ENCODE results near the gene HPCAL4. TPM values are rescaled to one million over a fixed set of nuclear protein-coding genes. Genes with fewer than 3 reads are reported as not detected.

Gene HPCAL4
- total RNA-seq, 1 donor from 2014 or later, result 0.88 TPM

DNA sequence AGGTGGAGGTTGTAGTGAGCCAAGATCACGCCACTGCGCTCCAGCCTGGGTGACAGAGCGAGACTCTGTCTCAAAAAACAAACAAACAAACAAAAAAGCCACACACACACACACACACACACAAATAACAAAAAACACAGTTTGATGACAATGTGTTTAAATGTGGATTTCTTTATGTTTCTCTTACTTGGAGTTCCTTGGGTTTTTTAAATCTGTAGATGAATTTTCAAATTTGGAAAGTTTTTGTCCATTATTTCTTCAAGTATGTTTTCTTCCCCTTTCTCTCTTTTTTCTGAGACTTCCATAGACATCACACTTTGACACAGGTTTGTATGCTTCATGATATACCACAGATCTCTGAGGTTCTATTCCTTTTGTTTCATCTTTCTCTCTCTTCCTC lies 35.4 kb upstream of the HPCAL4 start:
- no peak for DNase-seq
- H3K27me3 ChIP-seq (ENCODE audit: low read depth), result peaks cover 75% of the 10 kb centered on the region
- no peaks in the 10 kb centered on the region for H3K9me3 ChIP-seq (replicated peaks)
- no peaks in the 10 kb centered on the region for H3K36me3 ChIP-seq
- H3K4me3 ChIP-seq, result no peak overlapping the region
- TF ChIP-seq, protein P1, sequence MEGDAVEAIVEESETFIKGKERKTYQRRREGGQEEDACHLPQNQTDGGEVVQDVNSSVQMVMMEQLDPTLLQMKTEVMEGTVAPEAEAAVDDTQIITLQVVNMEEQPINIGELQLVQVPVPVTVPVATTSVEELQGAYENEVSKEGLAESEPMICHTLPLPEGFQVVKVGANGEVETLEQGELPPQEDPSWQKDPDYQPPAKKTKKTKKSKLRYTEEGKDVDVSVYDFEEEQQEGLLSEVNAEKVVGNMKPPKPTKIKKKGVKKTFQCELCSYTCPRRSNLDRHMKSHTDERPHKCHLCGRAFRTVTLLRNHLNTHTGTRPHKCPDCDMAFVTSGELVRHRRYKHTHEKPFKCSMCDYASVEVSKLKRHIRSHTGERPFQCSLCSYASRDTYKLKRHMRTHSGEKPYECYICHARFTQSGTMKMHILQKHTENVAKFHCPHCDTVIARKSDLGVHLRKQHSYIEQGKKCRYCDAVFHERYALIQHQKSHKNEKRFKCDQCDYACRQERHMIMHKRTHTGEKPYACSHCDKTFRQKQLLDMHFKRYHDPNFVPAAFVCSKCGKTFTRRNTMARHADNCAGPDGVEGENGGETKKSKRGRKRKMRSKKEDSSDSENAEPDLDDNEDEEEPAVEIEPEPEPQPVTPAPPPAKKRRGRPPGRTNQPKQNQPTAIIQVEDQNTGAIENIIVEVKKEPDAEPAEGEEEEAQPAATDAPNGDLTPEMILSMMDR (IDR thresholded peaks at IDR 0.05; ENCODE audit: borderline replicate concordance), result no peak
- no peaks in the 10 kb centered on the region for H3K4me1 ChIP-seq
- no peak overlapping the region for H3K27ac ChIP-seq (replicated peaks)
- intact Hi-C loops (cut with micrococcal nuclease), result no loop called here

DNA sequence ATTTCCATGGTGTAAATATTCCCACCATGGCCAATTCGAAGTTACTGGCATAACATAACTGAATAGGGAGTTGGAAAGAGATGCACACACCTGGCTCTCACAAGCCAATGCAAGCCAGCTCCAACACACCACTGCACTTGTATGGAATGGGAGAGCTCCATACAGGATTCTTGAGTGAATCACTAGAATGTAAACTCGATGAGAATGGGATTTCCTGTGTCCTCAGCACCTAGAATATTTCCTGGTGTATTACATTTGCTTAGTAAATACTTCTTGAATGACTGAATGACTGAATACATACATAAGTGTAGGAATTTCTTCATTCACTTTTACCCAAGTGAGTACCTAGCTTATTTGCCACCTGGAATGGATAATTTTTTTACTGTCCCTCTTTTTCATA lies 31.3 kb upstream of the HPCAL4 start:
- no peaks in the 10 kb centered on the region for H3K9me3 ChIP-seq (replicated peaks)
- no peak overlapping the region for H3K27ac ChIP-seq (replicated peaks)
- TF ChIP-seq, protein P1 (IDR thresholded peaks at IDR 0.05; ENCODE audit: borderline replicate concordance), result no peak
- no peaks in the 10 kb centered on the region for H3K36me3 ChIP-seq
- H3K4me3 ChIP-seq, result no peak overlapping the region
- peaks cover 45% of the 10 kb centered on the region for H3K27me3 ChIP-seq (ENCODE audit: low read depth)
- intact Hi-C loops (cut with micrococcal nuclease), result loop anchor here (5.0 kb wide), 1 partner anchor 115 kb away; no protein-coding TSS in a partner anchor
- peaks cover 4% of the 10 kb centered on the region for H3K4me1 ChIP-seq
- no peak for DNase-seq

DNA sequence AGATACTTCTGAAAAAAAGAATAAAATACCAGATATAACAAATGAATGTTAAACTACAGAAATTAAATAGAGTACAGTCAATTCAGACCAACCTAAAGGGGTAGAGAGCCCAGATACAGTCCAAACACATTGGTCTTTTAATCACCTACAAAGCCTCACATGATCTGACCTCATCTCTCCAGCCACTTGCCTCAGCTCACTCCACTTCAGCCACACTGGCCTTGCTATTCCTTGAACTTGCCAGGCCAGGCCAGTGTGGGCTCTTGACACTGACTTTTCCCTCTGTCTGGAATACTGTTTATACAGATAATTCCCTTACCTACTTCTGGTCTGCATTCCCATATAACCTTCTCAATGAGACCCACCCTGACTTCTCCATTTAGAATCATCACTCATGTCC lies 30.4 kb upstream of the HPCAL4 start:
- Histone ChIP-seq H3K36me3 (no peaks in the 10 kb centered on the region), H3K9me3 (replicated peaks) (no peaks in the 10 kb centered on the region), H3K4me1 (peaks cover 4% of the 10 kb centered on the region), H3K27me3 (ENCODE audit: low read depth) (peaks cover 45% of the 10 kb centered on the region), H3K27ac (replicated peaks) (no peak overlapping the region), H3K4me3 (no peak overlapping the region)
- intact Hi-C loops (cut with micrococcal nuclease), result loop anchor here (5.0 kb wide), 1 partner anchor 114 kb away; no protein-coding TSS in a partner anchor
- no peak for DNase-seq
- TF ChIP-seq, protein P1 (IDR thresholded peaks at IDR 0.05; ENCODE audit: borderline replicate concordance), result no peak

DNA sequence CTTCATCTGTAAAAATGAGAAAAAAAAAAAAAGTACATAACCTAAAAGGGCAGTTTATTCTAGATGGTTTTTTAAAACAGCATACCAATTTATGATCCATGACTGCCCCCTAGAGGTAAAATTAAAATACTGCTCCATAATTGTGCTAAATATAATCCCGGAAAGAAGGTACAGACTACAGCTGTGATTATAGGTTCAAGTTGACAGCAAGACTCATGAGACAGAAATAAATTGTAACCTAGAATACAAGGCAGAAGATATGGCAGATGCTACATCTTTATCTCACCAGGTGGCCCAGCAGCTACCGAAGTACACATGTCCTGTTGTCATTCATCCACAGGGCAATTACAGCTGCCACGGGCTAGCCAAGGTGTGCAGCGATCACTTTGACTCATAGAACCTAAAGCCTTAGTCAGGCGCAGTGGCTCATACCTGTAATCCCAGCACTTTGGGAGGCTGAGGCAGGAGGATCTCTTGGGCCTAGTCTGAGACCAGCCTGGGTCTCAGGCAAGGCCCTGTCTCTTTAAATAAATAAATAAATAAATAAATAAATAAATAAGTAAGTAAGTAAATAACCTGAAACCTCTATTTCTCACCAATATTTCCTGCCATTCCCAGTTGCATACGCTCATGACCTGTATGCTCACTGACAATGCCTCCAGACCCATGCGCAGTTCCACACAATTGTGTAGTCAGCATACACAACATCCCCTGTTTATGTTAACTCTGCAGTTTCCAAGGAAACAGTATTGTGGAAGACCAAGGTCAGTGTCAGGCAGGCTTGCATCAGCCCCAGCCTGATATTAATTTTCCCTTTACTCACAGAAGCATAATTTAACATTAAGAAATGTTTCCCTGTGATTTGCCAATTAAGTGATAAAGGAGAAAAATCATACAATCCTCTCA lies 29.1 kb upstream of the HPCAL4 start:
- no peak overlapping the region for H3K27ac ChIP-seq (replicated peaks)
- H3K27me3 ChIP-seq (ENCODE audit: low read depth), result peaks cover 45% of the 10 kb centered on the region
- TF ChIP-seq, protein P1 (IDR thresholded peaks at IDR 0.05; ENCODE audit: borderline replicate concordance), result peak; percentile 80
- no peak for DNase-seq
- H3K36me3 ChIP-seq, result no peaks in the 10 kb centered on the region
- peaks cover 4% of the 10 kb centered on the region for H3K4me1 ChIP-seq
- intact Hi-C loops (cut with micrococcal nuclease), result loop anchor here (5.0 kb wide), 1 partner anchor 113 kb away; no protein-coding TSS in a partner anchor
- no peak overlapping the region for H3K4me3 ChIP-seq
- H3K9me3 ChIP-seq (replicated peaks), result no peaks in the 10 kb centered on the region

DNA sequence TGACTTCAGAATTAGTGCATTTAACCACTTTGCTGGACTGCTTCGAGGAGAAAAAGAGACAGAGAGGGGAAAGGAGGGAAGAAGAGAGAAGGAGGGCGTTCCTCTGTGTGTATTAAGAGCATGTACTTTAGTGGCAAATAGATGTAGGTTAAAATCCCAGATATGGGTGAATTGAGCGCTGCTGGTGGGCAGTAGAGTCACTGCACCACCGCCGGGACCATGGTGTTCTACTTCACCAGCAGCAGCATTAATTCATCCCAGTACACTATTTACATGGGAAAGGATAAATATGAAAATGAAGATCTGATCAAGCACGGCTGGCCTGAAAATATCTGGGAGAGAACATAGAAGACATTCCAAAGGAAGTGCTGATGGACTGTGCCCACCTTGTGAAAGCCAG lies 26.6 kb upstream of the HPCAL4 start:
- Histone ChIP-seq H3K27me3 (ENCODE audit: low read depth) (peaks cover 45% of the 10 kb centered on the region), H3K4me3 (no peak overlapping the region), H3K4me1 (peaks cover 4% of the 10 kb centered on the region), H3K27ac (replicated peaks) (no peak overlapping the region), H3K9me3 (replicated peaks) (no peaks in the 10 kb centered on the region), H3K36me3 (no peaks in the 10 kb centered on the region)
- no peak for DNase-seq
- TF ChIP-seq, protein P1 (IDR thresholded peaks at IDR 0.05; ENCODE audit: borderline replicate concordance), result no peak
- intact Hi-C loops (cut with micrococcal nuclease), result no loop called here

All from left ventricle myocardium inferior (tissue), 1 donor.